Stimulated activated CD8-positive, alpha-beta memory T cell treated with anti-CD3 and anti-CD28 coated beads, Interleukin-12 subunit alpha, Interleukin-12 subunit beta, amount 100 ng/mL, for 24 hours (primary cell): ENCODE data around the gene PRKCQ.

Source experiments
- DNase-seq: peaks from one replicate; pipeline ENCODE4 v3.0.0-alpha.2; 2020; ENCODE audit errors: extremely low read depth

Gene PRKCQ

DNA sequence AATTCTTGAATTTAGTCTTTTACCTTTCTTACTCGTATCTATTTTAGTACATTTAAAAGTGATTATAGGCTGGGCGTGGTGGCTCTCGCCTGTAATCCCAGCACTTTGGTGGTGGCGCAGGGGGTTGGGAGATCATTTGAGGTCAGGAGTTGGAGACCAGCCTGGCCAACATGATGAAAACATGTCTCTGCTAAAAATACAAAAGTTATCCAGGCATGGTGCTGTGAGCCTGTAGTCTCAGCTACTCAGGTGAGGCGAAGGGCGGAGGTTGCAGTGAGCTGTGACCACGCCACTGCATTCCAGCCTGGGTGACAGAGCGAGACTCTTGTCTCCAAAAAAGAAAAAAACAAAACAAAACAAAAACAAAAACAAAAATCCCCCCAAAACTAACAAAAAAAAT, 12.2 kb downstream of the PRKCQ start:
- no peak for DNase-seq

DNA sequence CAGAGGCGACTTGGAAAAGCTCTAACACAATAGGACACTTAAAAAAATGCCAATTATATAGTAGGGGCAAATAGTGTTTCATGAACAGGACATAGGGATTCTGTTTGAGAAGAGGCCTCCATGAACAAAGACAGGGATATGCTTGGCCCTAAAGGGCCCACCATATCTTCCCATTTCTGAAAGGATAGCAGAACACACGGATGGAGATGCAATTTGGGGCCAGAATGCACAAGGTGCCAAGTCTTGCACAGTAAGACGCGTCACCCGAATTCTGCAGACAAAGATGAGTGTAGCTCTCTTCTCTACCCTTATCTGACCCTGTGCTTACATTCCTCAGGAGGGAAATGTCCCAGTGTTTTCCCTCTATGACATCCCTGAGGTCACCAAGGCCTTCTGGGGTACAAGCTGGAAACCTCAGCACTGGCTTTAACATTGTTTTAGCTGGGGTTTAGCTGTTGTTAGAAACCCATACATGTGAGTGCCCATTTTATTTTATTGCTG, 12.8 kb downstream of the PRKCQ start:
- DNase-seq: no peak

GRCh38 chr10:6565588-6565987, 14.5 kb downstream of the PRKCQ start:
- DNase-seq: no peak

DNA sequence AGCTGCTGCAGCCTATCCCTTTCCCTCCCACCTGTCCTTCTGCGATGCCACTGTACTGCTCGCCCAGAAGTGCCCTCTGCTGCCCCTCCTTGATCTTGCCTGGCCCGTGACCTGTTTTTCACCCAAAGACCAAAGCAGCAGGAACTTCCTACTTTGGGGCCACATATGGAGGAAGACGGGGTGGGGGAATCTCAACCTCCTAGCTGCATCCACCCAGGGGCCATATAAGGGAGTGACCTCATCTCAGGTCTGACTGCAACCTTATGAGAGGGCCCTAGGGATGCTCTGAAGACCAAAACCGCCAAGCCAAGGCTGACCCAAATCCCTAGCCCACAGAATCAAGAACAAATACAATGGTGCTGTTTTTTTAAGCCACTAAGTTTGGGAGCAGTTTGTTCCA, 15.7 kb downstream of the PRKCQ start:
- no peak for DNase-seq

DNA sequence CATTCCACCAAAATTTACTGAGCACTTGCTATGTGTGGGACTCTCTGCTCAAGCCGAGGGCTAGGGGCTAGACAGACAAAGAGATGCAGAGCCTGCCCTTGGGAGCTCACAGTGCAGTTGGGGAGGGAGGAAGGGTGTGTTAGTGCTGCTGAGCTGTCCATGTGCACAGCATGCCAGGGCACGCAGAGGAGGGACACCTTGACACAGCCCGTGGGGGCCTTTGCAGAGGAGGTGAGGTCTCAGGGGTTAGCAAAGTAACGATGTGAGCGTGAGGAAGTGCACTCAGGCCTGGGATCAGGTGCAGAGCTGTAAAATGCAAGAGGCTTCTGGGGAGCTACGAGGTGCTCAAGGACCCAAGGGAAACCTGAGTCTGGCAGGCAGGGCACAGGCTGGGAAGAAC, 16.3 kb downstream of the PRKCQ start:
- DNase-seq: no peak

DNA sequence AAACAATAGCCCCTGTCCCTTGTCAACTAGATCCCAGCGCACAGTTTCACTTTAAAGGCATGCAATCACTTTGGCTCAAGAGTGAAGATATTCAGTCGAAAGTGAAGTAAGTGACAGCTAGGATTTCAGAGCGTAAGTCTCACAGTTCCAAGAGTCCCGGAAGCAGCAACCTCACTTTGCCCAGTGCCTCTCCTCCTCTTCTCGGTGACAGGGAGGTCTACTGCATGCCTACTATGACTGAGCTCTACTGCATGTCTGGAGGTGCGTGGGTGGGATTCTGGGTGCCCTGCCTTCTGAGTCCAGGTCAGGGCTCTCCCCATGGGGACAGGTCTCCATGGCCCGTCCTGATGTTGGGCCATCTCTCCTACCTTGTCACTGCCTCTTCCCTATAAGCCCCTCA, 17.0 kb downstream of the PRKCQ start:
- DNase-seq: no peak

GRCh38 chr10:6562221-6562620, 17.9 kb downstream of the PRKCQ start:
- no peak for DNase-seq

- DNase-seq: no peak
Observed at GRCh38 chr10:6561552-6561951, 18.5 kb downstream of the PRKCQ start.

- DNase-seq: no peak
Observed at GRCh38 chr10:6558759-6559461, 21.2 kb downstream of the PRKCQ start.

- no peak for DNase-seq
Observed at GRCh38 chr10:6558272-6558671, 21.8 kb downstream of the PRKCQ start.

DNA sequence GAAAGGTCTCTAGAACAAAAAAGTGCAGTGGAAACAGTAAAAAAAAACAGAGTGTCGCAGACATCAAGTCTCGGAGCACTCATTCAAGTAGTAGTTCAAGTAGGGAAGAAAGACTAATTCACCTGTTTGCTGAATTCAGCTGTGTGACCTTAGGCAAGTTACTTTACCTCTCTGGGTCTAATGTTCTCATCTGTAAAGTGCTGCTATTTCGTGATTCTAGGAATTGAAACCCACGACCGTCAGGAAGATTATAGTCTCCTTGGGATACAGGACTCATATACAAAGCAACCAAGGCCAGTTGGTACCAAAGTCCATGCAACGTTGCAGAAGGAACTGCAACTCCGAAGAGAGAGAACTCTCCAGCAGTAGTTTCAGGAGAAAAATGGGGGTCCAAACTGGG, 26.1 kb downstream of the PRKCQ start:
- DNase-seq: no peak

- no peak for DNase-seq
Observed at GRCh38 chr10:6543431-6544005, 36.6 kb downstream of the PRKCQ start.

- DNase-seq: no peak
Observed at GRCh38 chr10:6542999-6543430, 37.1 kb downstream of the PRKCQ start.

DNA sequence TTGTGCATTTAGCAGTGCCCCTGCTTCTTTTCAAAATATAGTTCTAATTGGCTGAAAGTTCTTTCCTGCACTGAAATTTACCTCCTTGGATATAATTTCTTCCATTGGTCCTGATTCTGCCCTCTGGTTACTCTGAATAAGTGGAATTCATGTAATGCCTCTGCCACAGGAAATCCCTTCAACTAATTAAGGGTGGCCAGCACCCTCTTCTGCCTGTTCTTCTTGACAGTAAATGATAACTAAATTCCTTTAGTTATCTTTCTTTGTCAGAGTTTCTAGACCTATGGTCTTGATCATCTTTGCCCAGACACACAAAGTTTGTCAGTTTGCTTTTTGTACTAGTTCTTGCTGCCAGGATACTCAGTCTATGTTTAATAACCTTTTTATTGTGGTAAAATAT, 40.2 kb downstream of the PRKCQ start:
- DNase-seq: no peak

GRCh38 chr10:6537770-6538169, 42.3 kb downstream of the PRKCQ start:
- DNase-seq: no peak

- no peak for DNase-seq
Observed at GRCh38 chr10:6536102-6536501, 44.0 kb downstream of the PRKCQ start.

- DNase-seq: no peak
Observed at GRCh38 chr10:6535156-6535764, 44.8 kb downstream of the PRKCQ start.

DNA sequence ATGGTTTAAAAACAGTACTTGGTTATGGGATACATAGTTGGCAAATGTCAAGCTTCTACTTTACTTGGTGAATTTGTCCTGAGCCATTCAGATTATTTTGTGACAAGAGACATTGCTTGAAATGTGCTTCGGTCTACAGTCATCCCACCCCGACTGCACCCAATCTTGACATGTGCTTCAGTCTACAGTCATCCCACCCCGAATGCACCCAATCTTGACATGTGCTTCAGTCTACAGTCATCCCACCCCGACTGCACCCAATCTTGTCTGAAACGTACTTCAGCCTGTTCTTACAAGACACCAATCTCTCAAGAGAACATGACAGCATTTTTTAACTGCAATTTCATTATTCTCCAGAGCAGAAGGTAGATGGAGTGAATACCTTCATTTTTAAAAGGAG, 47.8 kb downstream of the PRKCQ start:
- DNase-seq: no peak

GRCh38 chr10:6530966-6531365, 49.1 kb downstream of the PRKCQ start:
- DNase-seq: no peak

- peak; percentile 50 for DNase-seq
Observed at GRCh38 chr10:6530211-6530840, 49.8 kb downstream of the PRKCQ start.

DNA sequence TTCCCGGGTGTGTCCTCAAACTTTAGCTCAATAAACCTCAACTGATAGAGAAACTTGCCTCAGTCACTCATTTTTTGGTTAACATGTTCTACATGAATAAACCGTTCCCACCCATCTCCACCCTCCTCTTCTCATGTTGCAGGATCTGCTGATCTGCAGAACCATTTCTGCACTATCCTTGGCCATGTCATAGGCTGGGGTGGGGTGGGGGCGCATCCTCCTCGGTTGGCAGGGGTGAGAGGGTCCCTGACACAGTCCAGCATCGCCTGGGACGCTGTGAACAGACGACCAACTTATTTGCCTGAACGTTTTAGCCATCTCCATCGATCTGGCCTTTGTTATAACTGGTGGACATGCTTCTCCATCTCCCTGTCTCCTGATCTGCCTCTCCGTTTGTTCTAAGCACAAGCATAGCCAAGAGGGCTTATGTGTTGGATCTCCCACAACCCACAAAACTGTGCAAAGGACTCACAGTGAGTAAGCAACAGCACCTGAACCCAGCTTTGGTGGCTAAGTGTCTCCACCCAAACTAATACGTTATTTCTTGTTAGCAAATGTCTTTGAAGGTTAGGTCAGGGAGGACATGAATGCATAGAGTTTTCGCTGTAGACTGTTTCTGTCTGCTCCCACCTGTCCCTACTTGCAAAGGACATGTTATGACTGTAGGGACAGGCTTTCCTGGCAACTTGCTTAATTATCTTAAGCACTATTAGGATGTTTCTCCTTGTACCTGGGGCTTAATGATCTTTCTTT, 51.7 kb downstream of the PRKCQ start:
- DNase-seq: no peak

- no peak for DNase-seq
Observed at GRCh38 chr10:6525599-6526165, 54.4 kb downstream of the PRKCQ start.
